Measurements from ENCODE around the gene VPS26A. TPM values are rescaled to one million over a fixed set of nuclear protein-coding genes. Genes with fewer than 3 reads are reported as not detected.
A peak's percentile ranks its signal among the peaks of the same experiment; 100 is the strongest.

The VPS26A gene
- total RNA-seq, 1 experiment from 2014 or later = 80.1 TPM

- Histone ChIP-seq H3K27ac (ENCODE audit: low read depth, low read length, poor library complexity, severe bottlenecking) (no peak overlapping the region), H3K36me3 (ENCODE audit: insufficient read depth, low read length, poor library complexity, severe bottlenecking) (no peaks in the 10 kb centered on the region), H3K9me3 (ENCODE audit: low read depth, low read length, poor library complexity, severe bottlenecking) (no peaks in the 10 kb centered on the region), H3K4me3 (ENCODE audit: low read depth, low read length, poor library complexity, severe bottlenecking) (no peak overlapping the region), H3K4me1 (ENCODE audit: insufficient read depth, low read length, poor library complexity, severe bottlenecking) (peaks cover 9% of the 10 kb centered on the region), H3K27me3 (replicated peaks; ENCODE audit: insufficient read depth, low read depth, low read length, poor library complexity) (no peaks in the 10 kb centered on the region)
- no peak for DNase-seq (ENCODE audit: low spot score)
- BruUV-seq (replicated peaks) = no TSS peak
- TF ChIP-seq CTCF (conservative IDR thresholded peaks at IDR 0.05; ENCODE audit: low read depth, low read length) (no peak), EZH2 (IDR thresholded peaks at IDR 0.05; ENCODE audit: borderline replicate concordance, low read depth, low read length, poor library complexity, severe bottlenecking) (no peak)
- ChIA-PET CTCF (no interaction called here), POLR2A (ENCODE audit: low non-redundant PET) (no interaction called here)
- intact Hi-C loops (cut with micrococcal nuclease; ENCODE audit: unreplicated experiment) = loop anchor here (5.0 kb wide), 1 partner anchor 55 kb away; the partner anchor contains the start of gene VPS26A
Measured at GRCh38 chr10:69176823-69177222, 52.8 kb downstream of the VPS26A start.

- POLR2A ChIA-PET (ENCODE audit: low non-redundant PET) = interaction anchor here (0.6 kb wide), 1 partner anchor 749 kb away, joined by 5 read pairs; no protein-coding TSS in a partner anchor
- CTCF ChIA-PET = interaction anchor here (0.8 kb wide), 1 partner anchor 234 kb away, joined by 3 read pairs; no protein-coding TSS in a partner anchor
- Histone ChIP-seq H3K36me3 (ENCODE audit: insufficient read depth, low read length, poor library complexity, severe bottlenecking) (no peaks in the 10 kb centered on the region), H3K27ac (ENCODE audit: low read depth, low read length, poor library complexity, severe bottlenecking) (peak overlapping the region; percentile 97), H3K4me1 (ENCODE audit: insufficient read depth, low read length, poor library complexity, severe bottlenecking) (peaks cover 9% of the 10 kb centered on the region), H3K9me3 (ENCODE audit: low read depth, low read length, poor library complexity, severe bottlenecking) (no peaks in the 10 kb centered on the region), H3K27me3 (replicated peaks; ENCODE audit: insufficient read depth, low read depth, low read length, poor library complexity) (no peaks in the 10 kb centered on the region), H3K4me3 (ENCODE audit: low read depth, low read length, poor library complexity, severe bottlenecking) (peak overlapping the region; percentile 87)
- TF ChIP-seq EZH2 (IDR thresholded peaks at IDR 0.05; ENCODE audit: borderline replicate concordance, low read depth, low read length, poor library complexity, severe bottlenecking) (no peak), CTCF (conservative IDR thresholded peaks at IDR 0.05; ENCODE audit: low read depth, low read length) (no peak)
- BruUV-seq (replicated peaks) = TSS peak; percentile 97
- intact Hi-C loops (cut with micrococcal nuclease; ENCODE audit: unreplicated experiment) = loop anchor here (5.0 kb wide), 1 partner anchor 57 kb away; the partner anchor contains the start of gene VPS26A
- no peak for DNase-seq (ENCODE audit: low spot score)
Measured at GRCh38 chr10:69179089-69179742, 55.2 kb downstream of the VPS26A start.

GRCh38 chr10:69179743-69180524 lies 56.0 kb downstream of the VPS26A start, which contains the start of gene SUPV3L1:
Gene SUPV3L1, plus strand, starts transcription at chr10:69180234. Its CDS starts 58 bp downstream, at chr10:69180292.
- ChIA-PET POLR2A (ENCODE audit: low non-redundant PET) (interaction anchor here (0.6 to 0.7 kb wide), 2 partner anchors 139 to 750 kb away, joined by 4 to 5 read pairs; no protein-coding TSS in a partner anchor), CTCF (interaction anchor here (0.6 to 0.8 kb wide), 2 partner anchors 228 to 233 kb away, joined by 3 read pairs; no protein-coding TSS in a partner anchor)
- H3K4me1 ChIP-seq (ENCODE audit: insufficient read depth, low read length, poor library complexity, severe bottlenecking) = peaks cover 9% of the 10 kb centered on the region
- no TSS peak for BruUV-seq (replicated peaks)
- no peaks in the 10 kb centered on the region for H3K9me3 ChIP-seq (ENCODE audit: low read depth, low read length, poor library complexity, severe bottlenecking)
- intact Hi-C loops (cut with micrococcal nuclease; ENCODE audit: unreplicated experiment) = loop anchor here (1.0 to 5.0 kb wide), 2 partner anchors 42 to 58 kb away; partner anchors contain the start of gene VPS26A
- H3K27me3 ChIP-seq (replicated peaks; ENCODE audit: insufficient read depth, low read depth, low read length, poor library complexity) = no peaks in the 10 kb centered on the region
- TF ChIP-seq CTCF (conservative IDR thresholded peaks at IDR 0.05; ENCODE audit: low read depth, low read length) (no peak), EZH2 (IDR thresholded peaks at IDR 0.05; ENCODE audit: borderline replicate concordance, low read depth, low read length, poor library complexity, severe bottlenecking) (no peak)
- DNase-seq (ENCODE audit: low spot score) = peak; percentile 98
- H3K27ac ChIP-seq (ENCODE audit: low read depth, low read length, poor library complexity, severe bottlenecking) = peak within 1 kb of the TSS; percentile 97
- H3K4me3 ChIP-seq (ENCODE audit: low read depth, low read length, poor library complexity, severe bottlenecking) = peak within 1 kb of the TSS; percentile 87
- H3K36me3 ChIP-seq (ENCODE audit: insufficient read depth, low read length, poor library complexity, severe bottlenecking) = no peaks in the 10 kb centered on the region
